Bronchial smooth muscle cell (primary cell): ENCODE results near the gene EFNA2. TPM values are rescaled to one million over a fixed set of nuclear protein-coding genes. Genes with fewer than 3 reads are reported as not detected.

Source experiments
- total RNA-seq: library from RNA; depleted of rRNA; stranded (reverse); fragments of >200 nt; gene quantifications from 2 replicates; pipeline ENCODE4 v1.2.1, GENCODE V29; 2014

The EFNA2 gene
- not detected in 2 replicates for total RNA-seq

GRCh38 chr19:1285737-1286360, at the start of gene EFNA2:
TSS of gene EFNA2 (plus strand) at chr19:1285873. CDS start at chr19:1286169, 296 bp downstream.

GRCh38 chr19:1237754-1238368, 47.8 kb upstream of the EFNA2 start, which contains the start of gene CBARP:
TSS of gene CBARP (minus strand) at chr19:1238005. CDS start at chr19:1236100, 1,905 bp downstream.

GRCh38 chr19:1241417-1242095, 44.1 kb upstream of the EFNA2 start, which contains the start of gene ATP5F1D:
TSS of gene ATP5F1D (plus strand) at chr19:1241751. CDS start at chr19:1241851, 100 bp downstream.

GRCh38 chr19:1248139-1248785, 37.4 kb upstream of the EFNA2 start, which contains the start of gene MIDN:
TSS of gene MIDN (plus strand) at chr19:1248583. CDS start at chr19:1250297, 1,714 bp downstream.

GRCh38 chr19:1269065-1269477, 16.6 kb upstream of the EFNA2 start, which contains the start of gene CIRBP:
TSS of gene CIRBP (plus strand) at chr19:1269332. CDS start at chr19:1270934, 1,602 bp downstream.

GRCh38 chr19:1275260-1275975, 10.3 kb upstream of the EFNA2 start, which contains the start of gene FAM174C:
TSS of gene FAM174C (plus strand) at chr19:1275530. CDS start at chr19:1275550, 20 bp downstream.

Other genes starting within 250 kb of the EFNA2 start
- 2.6 and 6.6 TPM in 2 replicates for gene ABCA7, start 245.8 kb upstream of the EFNA2 start, total RNA-seq
- 0.79 and 0.94 TPM in 2 replicates for gene ARHGAP45, start 218.7 kb upstream of the EFNA2 start, total RNA-seq
- 89.2 and 104 TPM in 2 replicates for gene POLR2E, start 190.5 kb upstream of the EFNA2 start, total RNA-seq
- gene GPX4, start 181.9 kb upstream of the EFNA2 start, total RNA-seq = 404 and 638 TPM in 2 replicates
- gene SBNO2, start 111.6 kb upstream of the EFNA2 start, total RNA-seq = 32.2 and 32.8 TPM in 2 replicates
- 74.2 and 98.7 TPM in 2 replicates for gene STK11, start 80.1 kb upstream of the EFNA2 start, total RNA-seq
- gene CBARP, start 47.9 kb upstream of the EFNA2 start, total RNA-seq = 0.63 and 0.86 TPM in 2 replicates
- gene ATP5F1D, start 44.1 kb upstream of the EFNA2 start, total RNA-seq = 23.9 and 40.0 TPM in 2 replicates
- gene MIDN, start 37.3 kb upstream of the EFNA2 start, total RNA-seq = 8.8 and 9.5 TPM in 2 replicates
- 134 and 212 TPM in 2 replicates for gene CIRBP, start 16.5 kb upstream of the EFNA2 start, total RNA-seq
- gene FAM174C, start 10.3 kb upstream of the EFNA2 start, total RNA-seq = 12.3 and 22.2 TPM in 2 replicates
- 53.1 and 63.4 TPM in 2 replicates for gene NDUFS7, start 98.0 kb downstream of the EFNA2 start, total RNA-seq
- gene GAMT, start 115.7 kb downstream of the EFNA2 start, total RNA-seq = 32.0 and 40.4 TPM in 2 replicates
- gene DAZAP1, start 121.7 kb downstream of the EFNA2 start, total RNA-seq = 20.4 and 30.9 TPM in 2 replicates
- 253 and 340 TPM in 2 replicates for gene RPS15, start 152.5 kb downstream of the EFNA2 start, total RNA-seq
- gene APC2, start 164.2 kb downstream of the EFNA2 start, total RNA-seq = 0.63 and 1.1 TPM in 2 replicates
- gene C19orf25, start 193.3 kb downstream of the EFNA2 start, total RNA-seq = 17.9 and 23.0 TPM in 2 replicates
- gene PCSK4, start 204.5 kb downstream of the EFNA2 start, total RNA-seq = 0.95 and 2.2 TPM in 2 replicates
- 1.7 and 2.9 TPM in 2 replicates for gene REEP6, start 205.3 kb downstream of the EFNA2 start, total RNA-seq
- gene ADAMTSL5, start 227.1 kb downstream of the EFNA2 start, total RNA-seq = 3.9 and 4.7 TPM in 2 replicates
- gene PLK5, start 238.2 kb downstream of the EFNA2 start, total RNA-seq = under 0.01 TPM in 1 of 2 replicates, not detected in the other